Keratinocyte (primary cell): ENCODE measurements around the gene KRT77. TPM values are rescaled to one million over a fixed set of nuclear protein-coding genes. Genes with fewer than 3 reads are reported as not detected.

Experiments used
- DNase-seq: peaks from one replicate; pipeline ENCODE4 v3.0.0-alpha.2; 2011; ENCODE audit warnings: low read depth, missing footprints, low spot score
- FAIRE-seq: peaks from 2 replicates; lab custom pipeline; 2011; peaks lifted over from hg19 to GRCh38; lab: Jason Lieb, UNC
- H2AFZ ChIP-seq: 2 replicates; pipeline ENCODE4 v1.6.0; 2012; ENCODE audit warnings: low read length, control low read depth, inconsistent platforms; ENCODE audit not compliant: control insufficient read depth
- H3K27ac ChIP-seq: 2 replicates; pipeline ENCODE4 v1.5.1; 2011; ENCODE audit warnings: low read length; ENCODE audit not compliant: control insufficient read depth, insufficient read depth
- H3K27me3 ChIP-seq: 3 replicates; pipeline ENCODE4 v1.6.0; 2011; ENCODE audit warnings: low read length; ENCODE audit not compliant: control insufficient read depth, insufficient read depth; ENCODE audit errors: extremely low read depth
- H3K36me3 ChIP-seq, 2 experiments: 2 replicates in 1 of 2; 3 replicates in 1 of 2; pipeline ENCODE4 v1.5.1; 2011; ENCODE audit warnings: low read length in 2 of 2, mild to moderate bottlenecking in 1 of 2; ENCODE audit not compliant: control insufficient read depth in 2 of 2, insufficient read depth in 2 of 2; ENCODE audit errors: extremely low read depth in 1 of 2
- H3K4me1 ChIP-seq: 3 replicates; pipeline ENCODE4 v1.5.1; 2011; ENCODE audit warnings: low read length; ENCODE audit not compliant: control insufficient read depth, insufficient read depth; ENCODE audit errors: extremely low read depth
- H3K4me2 ChIP-seq: 3 replicates; pipeline ENCODE4 v1.6.0; 2011; ENCODE audit warnings: low read depth, low read length; ENCODE audit not compliant: control insufficient read depth, insufficient read depth; ENCODE audit errors: extremely low read depth
- H3K4me3 ChIP-seq, 3 experiments: fragments of 200-600 bp in 1 of 3; sonication (generic) in 1 of 3; 2 replicates in 2 of 3; 3 replicates in 1 of 3; pipeline ENCODE4 v1.5.1; 2011 to 2016; ENCODE audit warnings: low read length in 3 of 3, mild to moderate bottlenecking in 3 of 3, control low read depth in 2 of 3, inconsistent platforms in 1 of 3, low read depth in 1 of 3, mixed read lengths in 1 of 3, mixed run types in 1 of 3, moderate library complexity in 1 of 3; ENCODE audit not compliant: control insufficient read depth in 2 of 3, insufficient read depth in 2 of 3; ENCODE audit errors: extremely low read depth in 1 of 3
- H3K79me2 ChIP-seq: 2 replicates; pipeline ENCODE4 v1.6.0; 2012; ENCODE audit warnings: low read length; ENCODE audit not compliant: control insufficient read depth, insufficient read depth
- H3K9ac ChIP-seq: 3 replicates; pipeline ENCODE4 v1.6.0; 2011; ENCODE audit warnings: low read length; ENCODE audit not compliant: control insufficient read depth, insufficient read depth; ENCODE audit errors: extremely low read depth
- H3K9me1 ChIP-seq: 3 replicates; pipeline ENCODE4 v1.6.0; 2011; ENCODE audit warnings: low read length; ENCODE audit not compliant: control insufficient read depth, insufficient read depth; ENCODE audit errors: extremely low read depth
- H3K9me3 ChIP-seq: 2 replicates; pipeline ENCODE4 v1.5.1; 2012; ENCODE audit warnings: low read depth, low read length; ENCODE audit not compliant: control insufficient read depth
- H4K20me1 ChIP-seq: 3 replicates; pipeline ENCODE4 v1.6.0; 2011; ENCODE audit warnings: low read length; ENCODE audit not compliant: control insufficient read depth, insufficient read depth; ENCODE audit errors: extremely low read depth
- EZH2 ChIP-seq: IDR thresholded peaks from one replicate; pipeline ENCODE4 v1.6.1; 2012; ENCODE audit warnings: inconsistent platforms, mild to moderate bottlenecking, low read length, moderate library complexity
- dilution Hi-C: fragments of 300-500 bp; cut with MboI; formaldehyde crosslinking; loops from one replicate; pipeline ENCODE4 v1.7.0; 2020; ENCODE audit warnings: low sequenced_read_pairs; ENCODE audit not compliant: extremely low pct_ligation_motif_present
- polyA plus RNA-seq, 5 experiments: library from polyadenylated mRNA; depleted of rRNA in 3 of 5; stranded (reverse) in 3 of 5; stranded (forward) in 1 of 5; unstranded in 1 of 5; fragments of >200 nt; gene quantifications; 1 replicate in 1 of 5; 2 replicates in 3 of 5; 3 replicates in 1 of 5; pipeline versions ENCODE4 v1.2.1 to v1.2.3, GENCODE V29; 2011 to 2012; ENCODE audit warnings: missing spikeins in 2 of 5, low read depth in 1 of 5, low replicate concordance in 1 of 5
- TF ChIP-seq, protein P1 (sequence below), 3 experiments: IDR thresholded peaks in 1 of 3; conservative IDR thresholded peaks in 1 of 3; optimal IDR thresholded peaks in 1 of 3; 2 replicates in 2 of 3; 3 replicates in 1 of 3; pipeline versions ENCODE3 to v1.5.1; 2011; ENCODE audit warnings: low read length in 3 of 3, mild to moderate bottlenecking in 3 of 3, moderate library complexity in 2 of 3, control low read depth in 1 of 3, inconsistent platforms in 1 of 3; ENCODE audit not compliant: insufficient read depth in 2 of 3; ENCODE audit errors: extremely low read depth in 1 of 3

Gene KRT77
- polyA plus RNA-seq, 1 donor (not counting 4 experiments of a cell fraction or from before 2014, with no cell fraction given) = 1.3 TPM

GRCh38 chr12:52683575-52684300 lies 19.6 kb downstream of the KRT77 start:
- no peak overlapping the region for H2AFZ ChIP-seq
- FAIRE-seq (no peak), DNase-seq (no peak)
- H3K36me3 ChIP-seq = no peaks in the 10 kb centered on the region
- H3K9ac ChIP-seq = no peak overlapping the region
- H3K9me1 ChIP-seq = no peaks in the 10 kb centered on the region
- no peaks in the 10 kb centered on the region for H3K79me2 ChIP-seq
- no peaks in the 10 kb centered on the region for H4K20me1 ChIP-seq
- no peak for TF ChIP-seq EZH2
- TF ChIP-seq, protein P1, sequence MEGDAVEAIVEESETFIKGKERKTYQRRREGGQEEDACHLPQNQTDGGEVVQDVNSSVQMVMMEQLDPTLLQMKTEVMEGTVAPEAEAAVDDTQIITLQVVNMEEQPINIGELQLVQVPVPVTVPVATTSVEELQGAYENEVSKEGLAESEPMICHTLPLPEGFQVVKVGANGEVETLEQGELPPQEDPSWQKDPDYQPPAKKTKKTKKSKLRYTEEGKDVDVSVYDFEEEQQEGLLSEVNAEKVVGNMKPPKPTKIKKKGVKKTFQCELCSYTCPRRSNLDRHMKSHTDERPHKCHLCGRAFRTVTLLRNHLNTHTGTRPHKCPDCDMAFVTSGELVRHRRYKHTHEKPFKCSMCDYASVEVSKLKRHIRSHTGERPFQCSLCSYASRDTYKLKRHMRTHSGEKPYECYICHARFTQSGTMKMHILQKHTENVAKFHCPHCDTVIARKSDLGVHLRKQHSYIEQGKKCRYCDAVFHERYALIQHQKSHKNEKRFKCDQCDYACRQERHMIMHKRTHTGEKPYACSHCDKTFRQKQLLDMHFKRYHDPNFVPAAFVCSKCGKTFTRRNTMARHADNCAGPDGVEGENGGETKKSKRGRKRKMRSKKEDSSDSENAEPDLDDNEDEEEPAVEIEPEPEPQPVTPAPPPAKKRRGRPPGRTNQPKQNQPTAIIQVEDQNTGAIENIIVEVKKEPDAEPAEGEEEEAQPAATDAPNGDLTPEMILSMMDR (optimal IDR thresholded peaks at IDR 0.05 in 1 of 3, IDR thresholded peaks at IDR 0.05 in 1 of 3, conservative IDR thresholded peaks at IDR 0.05 in 1 of 3; ENCODE audit: extremely low read depth in 1 of 3, insufficient read depth in 2 of 3, low read length in 3 of 3) = no peak
- no peaks in the 10 kb centered on the region for H3K9me3 ChIP-seq
- dilution Hi-C loops = no loop called here
- no peak overlapping the region for H3K4me3 ChIP-seq
- peaks cover 37% of the 10 kb centered on the region for H3K27me3 ChIP-seq
- H3K27ac ChIP-seq = no peak overlapping the region
- H3K4me1 ChIP-seq = peaks cover 9% of the 10 kb centered on the region
- no peak overlapping the region for H3K4me2 ChIP-seq

DNA sequence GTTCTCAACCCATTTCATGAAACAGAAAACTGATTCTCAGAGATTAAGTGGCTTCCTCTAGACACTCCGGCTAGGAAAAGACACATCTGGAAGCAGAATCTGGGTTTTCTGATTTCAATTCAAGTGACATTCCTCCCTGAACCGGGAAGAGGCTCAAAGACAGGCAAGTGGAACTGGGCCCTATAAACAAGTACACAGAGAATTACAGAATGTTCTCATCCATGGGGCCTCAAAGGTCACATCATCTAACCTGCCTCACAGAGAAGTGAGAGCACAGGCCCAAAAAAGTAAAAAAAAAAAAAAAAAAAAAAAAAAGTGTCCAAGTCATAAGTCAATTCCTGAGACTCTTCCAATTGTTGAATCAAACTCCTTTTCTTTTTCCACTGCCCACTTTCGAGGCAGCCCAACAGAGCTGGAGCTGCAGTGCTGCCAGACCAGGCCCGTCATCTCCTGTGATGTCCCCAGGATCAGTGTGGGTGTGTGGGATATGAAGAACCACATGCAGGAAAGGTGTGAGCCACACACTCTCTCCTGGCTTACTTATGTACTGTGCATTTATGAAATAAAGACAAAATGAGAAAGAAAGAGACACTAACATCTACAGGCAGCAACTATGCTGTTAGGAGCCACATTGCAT lies 20.3 kb downstream of the KRT77 start:
- H2AFZ ChIP-seq = no peak overlapping the region
- TF ChIP-seq EZH2 = no peak
- TF ChIP-seq, protein P1 (optimal IDR thresholded peaks at IDR 0.05 in 1 of 3, IDR thresholded peaks at IDR 0.05 in 1 of 3, conservative IDR thresholded peaks at IDR 0.05 in 1 of 3; ENCODE audit: extremely low read depth in 1 of 3, insufficient read depth in 2 of 3, low read length in 3 of 3) = no peak
- dilution Hi-C loops = no loop called here
- FAIRE-seq (no peak), DNase-seq (no peak)
- no peak overlapping the region for H3K9ac ChIP-seq
- no peaks in the 10 kb centered on the region for H3K36me3 ChIP-seq
- no peaks in the 10 kb centered on the region for H3K9me3 ChIP-seq
- no peaks in the 10 kb centered on the region for H4K20me1 ChIP-seq
- no peak overlapping the region for H3K4me3 ChIP-seq
- H3K9me1 ChIP-seq = no peaks in the 10 kb centered on the region
- no peak overlapping the region for H3K27ac ChIP-seq
- H3K4me1 ChIP-seq = peaks cover 8% of the 10 kb centered on the region
- H3K4me2 ChIP-seq = no peak overlapping the region
- no peaks in the 10 kb centered on the region for H3K79me2 ChIP-seq
- peaks cover 37% of the 10 kb centered on the region for H3K27me3 ChIP-seq
